NCI-H2107 treated with DMSO at 0.1 percent for 48 hours (cell line): Measurements from ENCODE around the gene ANP32A.
A peak's percentile ranks its signal among the peaks of the same experiment; 100 is the strongest.

Experiments used
- DNase-seq: peaks from one replicate; lab custom pipeline; 2025; ENCODE audit not compliant: unreplicated experiment; lab: John Stamatoyannopoulos, UW

Gene ANP32A

DNA sequence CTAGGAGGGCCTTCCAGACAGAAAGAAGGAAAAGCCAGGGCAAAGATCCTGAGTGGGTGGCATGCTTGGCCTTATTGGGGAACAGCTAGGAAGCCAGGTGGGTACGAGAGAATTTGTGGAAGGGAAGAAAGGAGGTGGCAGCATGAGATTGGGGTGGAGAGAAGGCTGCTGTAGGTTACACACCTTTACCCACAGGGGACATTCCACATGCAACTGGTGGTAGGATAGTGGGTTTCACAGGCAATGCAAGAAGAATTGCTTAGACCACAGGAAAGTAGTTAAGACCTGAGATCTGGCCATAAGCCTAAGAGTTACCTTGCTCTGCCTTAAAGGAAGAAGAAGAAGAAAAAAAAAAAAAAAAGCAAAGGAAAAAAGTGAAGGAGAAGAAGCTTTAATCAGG, 19.8 kb downstream of the ANP32A start:
- DNase-seq, result no peak

DNA sequence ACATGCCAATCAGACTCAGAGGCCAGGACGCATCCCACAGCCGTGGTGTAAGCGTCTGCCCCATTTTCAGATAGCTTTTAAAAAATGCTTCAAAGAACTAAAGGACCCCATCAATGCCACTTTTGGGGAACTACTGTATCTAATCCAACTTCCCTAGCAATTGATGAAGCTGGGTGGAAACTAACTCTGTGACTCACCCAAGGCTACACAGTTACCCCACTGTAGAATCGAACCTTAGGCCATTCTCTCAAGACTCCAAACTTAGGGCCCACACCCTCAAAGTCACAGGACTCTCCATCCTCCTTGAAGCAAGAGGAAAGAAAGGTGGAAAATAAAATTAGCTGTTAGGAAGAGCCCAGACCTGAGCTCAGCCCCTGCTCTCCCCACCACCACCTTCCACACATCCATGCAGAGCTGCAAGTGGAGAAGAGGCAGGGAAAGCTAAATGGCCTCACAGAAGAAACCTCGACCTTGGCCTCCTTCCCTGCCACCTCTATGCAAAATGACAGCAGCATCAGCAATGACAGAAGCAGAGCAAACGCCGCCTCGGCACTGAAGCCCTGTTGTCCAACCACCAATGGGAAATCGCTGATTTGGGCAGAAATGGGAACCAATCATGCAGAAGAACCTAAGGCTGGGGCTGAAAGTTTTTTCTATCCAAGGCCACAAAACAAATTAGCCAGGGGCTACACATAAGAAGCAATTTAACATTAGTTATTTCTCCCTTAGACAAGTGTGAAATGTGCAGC, 22.2 kb downstream of the ANP32A start:
- DNase-seq, result no peak

DNA sequence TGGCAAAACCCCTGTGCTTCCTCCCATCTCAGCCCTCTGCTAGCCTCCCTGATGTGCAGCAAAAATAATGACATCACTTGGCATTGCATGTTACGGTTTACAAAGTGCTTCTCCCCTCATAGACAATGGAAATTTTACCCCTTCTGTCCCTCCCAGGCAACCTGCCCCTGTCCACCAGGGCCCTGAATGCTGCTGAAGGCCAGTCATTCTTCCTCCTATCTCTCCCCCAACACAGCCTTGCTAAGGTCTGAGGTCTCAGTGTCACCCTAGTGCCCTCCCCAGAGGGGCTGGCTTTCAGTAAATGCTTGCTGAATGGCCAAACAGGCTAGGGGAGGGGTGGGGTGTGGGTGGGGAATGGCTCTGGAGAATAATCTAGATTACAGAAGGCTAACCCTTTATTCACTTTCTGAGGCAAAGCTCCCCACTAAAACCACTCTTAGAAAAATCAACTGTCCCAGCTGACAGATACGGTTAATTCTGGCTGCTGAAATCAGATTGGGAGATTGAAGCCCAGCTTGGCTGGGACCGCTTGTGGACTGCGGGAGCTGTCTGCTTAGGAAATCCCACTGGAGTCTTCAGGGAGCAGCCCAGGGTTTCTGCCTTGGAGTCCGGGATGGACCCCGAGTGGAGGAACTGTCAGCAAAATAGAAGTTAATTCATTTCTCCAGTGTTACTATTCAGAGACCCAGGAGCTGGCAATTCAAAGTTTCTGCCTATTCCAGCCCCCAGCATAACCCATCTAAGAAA, 22.9 kb downstream of the ANP32A start:
- no peak for DNase-seq

DNA sequence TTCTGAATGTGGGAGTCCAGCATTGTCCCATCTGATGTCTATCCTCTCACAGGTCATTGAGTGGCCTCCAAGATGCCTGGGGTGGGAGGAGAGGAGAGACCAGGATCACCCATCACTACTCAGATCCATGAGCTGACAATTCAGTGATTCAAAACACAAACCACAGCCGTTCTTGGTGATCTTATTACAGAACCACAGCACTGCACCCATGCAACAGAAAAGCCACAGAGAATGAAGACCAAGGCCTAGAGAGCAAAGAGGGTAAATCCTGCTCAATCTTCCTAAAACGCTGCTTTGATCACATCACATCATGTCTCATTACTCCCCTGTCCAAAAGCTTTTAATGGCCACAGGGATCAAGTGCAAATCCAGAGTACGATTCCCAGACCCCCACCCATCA, 23.5 kb downstream of the ANP32A start:
- DNase-seq, result no peak

DNA sequence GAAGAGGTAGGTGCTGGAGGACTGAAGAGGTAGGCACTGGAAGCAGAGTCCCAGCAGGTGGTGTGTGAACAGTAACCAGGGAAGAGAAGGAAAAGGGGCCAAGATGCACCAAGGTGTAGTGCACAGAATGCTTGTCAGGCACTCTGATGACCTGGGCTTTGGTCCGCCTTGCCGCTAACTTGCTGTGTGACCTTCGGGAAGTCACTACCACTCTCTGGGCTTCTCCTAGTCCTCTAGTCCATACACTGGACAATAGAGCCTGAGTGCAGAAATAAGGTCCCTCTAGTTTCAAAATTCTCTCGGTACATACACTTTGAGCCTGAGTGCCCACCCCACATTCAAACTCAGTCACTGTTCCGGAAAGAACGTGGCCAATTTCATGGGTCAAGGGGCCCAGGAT, 24.1 kb downstream of the ANP32A start:
- DNase-seq, result no peak

DNA sequence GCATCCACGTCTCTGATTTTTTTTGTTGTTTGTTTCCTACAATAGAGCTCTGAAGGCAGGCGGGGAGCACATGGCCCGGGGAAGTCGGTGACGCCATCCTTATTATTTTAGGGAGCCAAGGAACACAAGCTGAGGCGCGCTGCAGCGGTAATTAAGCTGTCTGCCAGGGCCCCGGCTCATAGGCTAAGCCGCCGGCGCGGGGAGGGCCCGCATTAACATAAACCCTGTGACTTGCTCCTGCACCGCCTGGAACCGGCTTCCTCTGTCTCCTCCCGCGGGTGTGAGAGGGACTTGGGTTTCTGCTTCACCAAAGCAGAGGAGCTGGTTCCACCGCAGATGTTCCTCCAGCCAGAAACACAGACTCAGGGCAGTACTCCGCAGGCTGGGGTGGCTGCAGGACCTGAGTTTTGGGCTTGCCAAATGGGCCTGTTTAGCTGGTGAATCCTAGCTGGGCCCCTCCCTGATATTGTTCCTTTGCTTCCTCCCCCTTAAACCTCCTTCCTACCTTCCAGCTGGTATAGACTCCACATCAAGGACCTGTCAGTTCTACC, 25.3 kb downstream of the ANP32A start:
- peak; percentile 43 for DNase-seq

DNA sequence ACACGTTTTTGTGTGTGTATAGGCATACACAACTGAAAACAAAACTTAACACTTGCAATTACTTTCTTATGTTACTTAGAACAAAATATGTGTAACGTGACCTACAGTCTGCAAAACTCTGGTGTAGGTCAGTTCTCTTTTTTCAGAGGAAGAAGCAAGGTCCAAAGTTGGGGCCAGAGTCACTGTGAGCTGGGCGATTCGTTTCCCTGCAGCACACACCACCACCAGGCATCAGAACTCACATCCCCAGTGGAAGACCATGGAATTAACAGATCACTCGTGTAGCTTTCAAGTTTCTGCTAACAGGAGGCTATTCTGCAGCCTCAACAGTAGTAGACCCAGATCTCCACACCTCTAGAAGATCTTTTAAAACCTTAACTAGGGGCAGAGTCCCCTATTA, 25.8 kb downstream of the ANP32A start:
- no peak for DNase-seq

DNA sequence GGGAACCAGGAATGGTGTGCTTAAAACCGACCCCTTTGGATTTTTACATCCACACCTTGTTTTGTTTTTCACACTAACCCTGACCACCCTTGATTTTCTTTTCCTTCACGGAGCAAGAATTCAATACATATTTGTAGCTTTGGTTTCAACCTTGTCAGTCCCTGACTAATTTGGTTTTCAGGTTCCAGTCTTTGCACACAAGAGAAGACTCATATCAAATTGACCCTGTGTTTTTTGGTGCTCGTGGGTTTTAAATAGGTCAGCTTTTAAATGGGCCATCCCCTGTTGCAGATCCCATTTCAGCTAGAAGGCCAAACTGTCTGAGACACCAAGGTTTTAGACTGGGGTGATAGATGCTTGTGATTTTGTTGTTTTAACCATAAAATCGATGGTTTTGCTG, 26.4 kb downstream of the ANP32A start:
- no peak for DNase-seq

DNA sequence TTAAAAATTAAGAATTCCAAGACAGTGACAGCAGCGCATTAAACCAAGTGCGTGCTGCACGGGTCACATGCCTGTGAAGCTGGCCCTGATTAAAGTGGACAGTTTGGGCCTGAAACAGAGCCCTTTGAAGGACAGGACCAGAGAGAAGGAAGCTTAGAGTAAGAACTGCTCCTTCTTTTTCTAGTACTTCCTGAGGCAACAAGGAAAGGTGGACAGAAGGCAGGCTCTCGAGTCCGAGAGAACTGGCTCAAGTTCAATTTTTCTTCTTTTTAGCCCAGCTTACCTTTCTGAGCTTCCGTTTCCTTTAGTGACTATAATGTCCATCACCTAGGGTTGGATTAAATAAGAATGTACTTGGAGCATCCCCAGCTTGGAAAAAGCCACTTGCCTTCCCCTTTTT, 26.9 kb downstream of the ANP32A start:
- no peak for DNase-seq

DNA sequence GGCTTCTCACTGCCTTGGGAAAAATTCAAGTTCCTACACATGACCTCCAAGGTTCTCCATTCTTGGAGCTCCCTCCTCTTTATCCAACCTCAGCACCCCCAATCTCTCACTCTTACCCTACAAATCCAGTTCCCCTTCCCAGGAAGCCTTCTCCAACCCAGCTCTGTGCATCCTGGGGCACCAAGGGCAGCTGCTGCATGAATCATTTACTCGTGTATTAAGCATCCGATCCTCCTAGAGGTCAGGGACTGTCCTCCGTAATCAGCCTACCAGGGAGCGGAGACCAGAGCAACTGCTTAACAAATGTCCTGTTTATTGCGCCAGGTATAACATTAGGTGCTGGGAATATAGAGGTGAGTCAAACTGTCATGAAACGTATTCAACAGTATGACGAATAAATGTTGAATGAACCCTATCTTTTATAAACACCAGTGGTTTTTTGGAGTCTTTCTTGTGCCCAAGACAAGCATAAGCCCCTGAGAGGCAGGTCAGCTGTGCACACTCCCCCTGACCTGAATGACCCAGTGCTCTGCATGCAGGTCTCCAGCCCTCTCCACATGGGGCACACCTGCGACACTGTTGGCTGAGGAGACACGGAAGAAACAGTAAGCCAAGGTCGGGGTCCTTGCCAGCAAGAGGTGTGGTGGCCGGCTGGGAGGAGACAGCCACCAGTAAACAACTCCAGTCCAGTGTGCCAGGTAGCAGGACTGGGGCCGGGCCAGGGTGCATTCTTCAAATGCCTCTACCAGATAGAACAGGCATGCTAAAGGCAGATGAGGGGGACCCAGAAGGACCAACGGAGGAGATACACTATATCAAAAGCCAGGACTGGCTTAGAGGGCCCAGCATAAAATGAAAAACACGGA, 27.6 kb downstream of the ANP32A start:
- DNase-seq, result no peak

DNA sequence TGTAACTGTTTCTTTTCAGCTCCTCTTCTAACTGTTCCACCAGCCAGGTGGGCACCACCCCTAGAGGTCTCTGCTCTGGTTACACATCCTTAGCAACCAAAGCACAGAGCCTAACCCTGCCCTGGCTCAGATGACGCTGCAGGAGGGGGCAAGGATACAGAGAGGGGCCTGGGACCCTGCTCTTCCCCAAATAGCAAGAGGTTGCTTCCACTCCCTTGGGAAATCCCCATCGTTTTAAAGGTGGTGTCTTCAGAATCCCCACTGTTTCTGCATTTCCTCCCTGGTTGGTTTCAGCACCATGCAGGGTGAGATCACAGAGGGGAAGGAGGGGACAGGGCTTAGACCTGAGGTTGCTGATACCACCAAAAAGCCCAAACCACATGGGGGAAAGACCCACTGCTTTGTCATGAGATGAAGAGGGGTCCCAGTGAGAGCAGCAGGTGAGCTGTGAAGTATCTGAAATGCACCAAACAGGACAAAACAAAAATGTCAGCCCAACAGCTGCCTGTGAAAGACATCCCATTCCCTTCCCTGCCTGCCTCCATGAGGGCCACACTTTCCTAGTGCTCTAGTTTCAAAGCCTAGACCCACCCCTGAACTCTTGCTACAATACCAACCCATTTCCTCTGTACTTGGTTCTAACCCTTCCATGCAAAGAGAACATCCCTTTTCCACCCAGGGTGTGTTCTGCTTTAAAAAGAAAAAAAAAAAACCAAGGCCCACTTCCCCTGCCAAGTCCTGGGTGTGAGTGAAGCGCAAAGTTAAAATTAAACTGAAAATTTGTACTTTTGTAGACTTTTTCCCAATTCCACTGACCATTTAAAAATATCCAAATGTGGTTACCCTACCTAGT, 29.0 kb downstream of the ANP32A start:
- DNase-seq, result no peak

DNA sequence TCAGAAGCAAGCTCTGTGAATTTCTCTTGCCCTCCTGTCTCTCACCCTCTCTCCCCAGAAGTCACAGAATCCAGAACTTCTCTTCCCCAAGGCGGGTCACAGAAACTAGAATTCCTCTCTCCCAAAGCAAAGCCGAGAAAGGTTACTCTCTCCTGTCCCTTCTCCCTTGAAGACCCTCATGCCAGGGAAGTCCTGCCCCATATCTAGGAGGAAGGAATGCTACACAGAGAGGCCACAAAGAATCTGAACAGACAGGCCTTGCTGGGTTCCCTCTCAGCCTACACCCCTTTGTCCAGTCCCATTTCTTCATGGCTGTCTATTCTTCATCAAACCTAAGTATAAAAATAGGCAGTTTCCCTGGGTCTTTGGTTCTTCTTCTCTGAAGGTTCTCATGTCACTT, 29.8 kb downstream of the ANP32A start:
- no peak for DNase-seq

DNA sequence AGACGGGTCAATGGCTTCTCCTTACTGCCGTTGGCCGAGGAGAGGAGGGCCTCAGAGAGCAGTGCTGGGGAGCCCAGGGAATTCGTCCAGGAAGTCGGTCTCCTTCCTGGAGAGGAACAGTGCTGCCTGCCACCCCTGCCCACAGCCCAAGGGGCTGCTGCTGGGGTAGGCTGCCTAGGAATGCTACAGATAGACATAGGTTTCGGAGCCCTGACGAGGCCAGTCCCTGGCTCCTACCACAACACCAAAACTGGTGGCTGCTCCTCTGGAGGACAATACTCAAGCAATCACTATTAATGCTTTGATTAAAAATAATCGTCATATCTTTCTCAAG, 30.5 kb downstream of the ANP32A start:
- DNase-seq, result no peak

DNA sequence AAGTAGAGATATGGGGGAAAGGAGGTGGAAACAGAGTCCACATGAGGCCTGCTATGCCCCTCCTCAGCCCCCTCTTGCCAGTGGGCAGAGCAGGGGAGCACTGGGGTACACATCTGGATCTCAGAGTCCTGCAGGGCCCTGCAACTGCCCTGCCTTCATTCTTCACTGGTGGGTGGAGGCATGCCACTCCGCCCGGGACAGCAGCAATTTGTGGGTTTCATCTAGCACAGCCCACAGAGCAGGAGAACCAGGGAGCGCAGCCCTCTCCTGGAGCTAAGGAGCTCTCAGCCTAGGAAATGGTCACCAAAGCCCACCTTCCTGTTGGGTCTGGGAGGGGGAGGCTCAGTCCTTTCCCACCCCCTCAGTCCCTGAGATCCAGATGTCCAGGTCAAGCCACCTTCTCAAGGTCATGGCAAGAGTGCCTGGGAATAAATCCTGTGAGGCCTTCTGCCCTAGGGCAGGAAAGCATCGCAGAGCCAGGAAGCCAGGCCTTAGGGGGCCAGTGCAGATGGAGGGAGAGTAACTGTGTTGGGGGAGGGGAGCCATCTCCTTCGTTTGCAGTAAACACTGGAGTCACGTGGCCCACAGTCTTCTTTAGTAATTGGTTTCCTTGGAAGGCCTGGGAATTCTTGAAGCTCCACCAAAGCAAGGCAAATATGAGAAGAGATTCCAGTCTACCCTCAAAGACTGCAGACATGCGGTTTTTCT, 31.0 kb downstream of the ANP32A start:
- DNase-seq, result no peak

DNA sequence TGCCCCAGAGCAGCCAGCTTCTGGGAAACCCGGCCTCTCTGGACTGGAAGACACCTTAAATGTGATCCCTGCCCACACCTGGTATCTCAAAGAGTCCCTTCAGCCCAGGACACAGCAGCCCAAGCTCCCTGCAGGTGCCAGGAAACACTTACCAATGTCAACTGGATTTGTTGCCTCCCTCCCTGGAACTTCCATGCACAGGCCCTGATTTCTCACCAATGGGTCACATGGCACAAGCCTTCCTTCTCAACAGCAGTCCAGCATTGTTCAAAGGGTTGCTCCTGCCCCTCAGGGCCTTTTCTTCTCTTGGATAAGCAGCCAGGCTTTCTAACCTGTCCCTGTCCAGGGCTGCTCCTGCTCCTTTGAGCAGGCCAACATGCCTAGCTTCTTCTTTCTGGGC, 31.6 kb downstream of the ANP32A start:
- no peak for DNase-seq

DNA sequence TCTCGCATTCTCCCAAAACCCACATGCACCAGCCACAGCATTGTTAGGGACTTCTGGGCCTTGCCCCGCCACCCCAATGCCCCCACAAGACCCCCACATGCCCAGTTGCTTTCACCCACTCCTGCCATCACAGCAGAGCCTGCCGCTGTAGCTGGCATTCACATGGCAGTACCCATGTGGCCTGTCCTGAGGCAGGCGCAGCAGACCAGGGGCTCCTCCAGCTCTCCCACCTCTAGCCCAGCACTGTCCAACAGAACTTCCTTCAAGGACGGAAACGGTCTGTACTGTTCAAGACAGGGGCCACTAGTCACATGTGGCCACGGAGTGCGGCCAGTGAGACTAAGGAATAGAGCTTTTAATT, 32.5 kb downstream of the ANP32A start:
- no peak for DNase-seq

DNA sequence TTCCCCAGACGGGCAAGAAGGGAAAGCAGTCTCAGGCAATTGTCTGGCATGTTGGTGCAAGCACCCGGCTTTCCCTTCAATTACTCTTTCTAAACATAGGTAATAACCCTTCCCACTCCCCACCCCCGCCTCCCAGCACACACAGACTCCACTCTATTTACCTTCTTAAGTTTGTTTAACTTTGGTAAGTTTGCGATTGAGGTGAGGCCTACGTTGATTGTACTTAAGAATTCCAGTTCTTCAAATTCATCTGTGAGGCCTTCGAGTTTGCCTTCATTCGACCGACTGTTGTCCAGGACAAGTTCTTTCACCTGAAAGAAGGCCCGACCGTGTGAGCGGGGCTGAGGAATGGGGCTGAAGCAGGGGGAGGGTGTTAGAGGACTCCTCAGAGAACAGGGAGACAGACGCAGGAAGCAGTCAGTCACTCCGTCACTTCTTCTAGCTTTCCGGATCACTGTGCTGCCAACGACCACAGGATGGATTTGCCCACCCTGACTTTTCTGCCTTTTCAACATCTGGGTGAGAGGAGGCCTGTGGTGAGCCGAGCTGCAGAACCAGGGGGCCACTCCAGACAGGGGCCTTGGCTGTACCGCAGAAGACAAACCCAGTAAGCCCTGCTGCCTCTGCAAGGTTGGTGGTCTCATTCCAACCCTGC, 33.0 kb downstream of the ANP32A start:
- no peak for DNase-seq

DNA sequence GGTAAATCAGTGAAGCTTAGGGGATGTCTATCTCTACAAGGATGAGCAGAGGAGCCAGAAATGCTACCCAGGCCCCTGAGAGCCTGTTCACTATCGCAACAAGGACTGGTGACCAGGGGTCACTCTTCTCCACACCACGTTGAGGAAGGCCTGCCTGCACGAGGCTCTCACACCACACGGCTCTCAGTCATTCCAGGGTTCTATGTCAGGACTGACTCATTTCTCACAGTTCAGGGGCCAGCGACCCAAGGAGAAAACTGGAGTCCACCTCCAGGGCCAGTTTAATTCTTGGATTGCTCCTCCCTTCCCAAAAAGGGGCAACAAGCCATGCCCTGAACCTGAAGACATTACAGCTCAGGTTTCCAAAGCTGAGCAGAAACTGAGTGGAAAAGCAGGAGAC, 33.9 kb downstream of the ANP32A start:
- DNase-seq, result no peak

DNA sequence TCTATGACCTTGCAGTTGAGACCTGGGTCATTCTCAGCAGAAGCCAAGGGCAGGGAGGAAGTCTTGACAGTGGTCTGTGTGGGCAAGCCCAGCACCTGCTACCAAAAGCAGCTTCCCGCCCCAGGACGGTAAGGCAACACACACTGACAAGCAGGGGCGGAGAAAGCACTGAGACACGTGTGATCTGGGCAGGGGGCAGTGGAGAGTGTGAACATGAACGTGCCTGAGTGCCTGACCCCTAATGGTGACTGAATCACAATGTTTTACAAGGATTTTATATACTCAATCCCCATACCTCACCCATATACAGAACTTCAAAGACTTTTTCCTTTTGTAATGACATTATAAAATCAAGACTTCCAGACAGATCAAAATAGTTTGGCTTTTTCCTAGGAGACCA, 35.2 kb downstream of the ANP32A start:
- no peak for DNase-seq

DNA sequence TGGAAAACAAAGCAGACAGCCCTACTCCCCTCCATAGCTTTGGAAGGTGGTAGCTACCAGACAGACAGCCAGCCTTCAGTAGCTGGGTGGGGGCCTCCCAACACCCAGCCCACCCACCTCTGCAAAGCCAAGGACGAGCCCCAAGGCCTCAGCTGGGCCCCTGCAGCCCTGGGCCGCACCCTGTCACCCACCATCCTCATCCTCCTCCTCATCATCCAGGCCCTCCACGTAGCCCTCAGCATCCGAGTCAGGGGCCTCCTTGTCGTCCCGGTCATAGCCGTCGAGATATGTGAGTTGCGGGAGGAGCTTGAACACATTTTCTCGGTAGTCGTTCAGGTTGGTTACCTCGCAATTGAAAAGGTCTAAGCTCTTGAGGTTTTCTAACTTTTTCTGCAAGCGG, 36.5 kb downstream of the ANP32A start:
- DNase-seq, result no peak
